Neuronal stem cell (in vitro differentiated cells): ENCODE data around the gene PRICKLE4. TPM values are rescaled to one million over a fixed set of nuclear protein-coding genes. Genes with fewer than 3 reads are reported as not detected.

Experiments used
- DNase-seq: peaks from one replicate; pipeline ENCODE4 v3.0.0-alpha.2; 2013; ENCODE audit warnings: low spot score
- H2AFZ ChIP-seq: one replicate; pipeline ENCODE4 v1.6.1; 2013; ENCODE audit warnings: mild to moderate bottlenecking, low read length, inconsistent platforms
- H2AK5ac ChIP-seq: 2 replicates; pipeline ENCODE4 v1.6.1; 2013; ENCODE audit warnings: low read depth, mild to moderate bottlenecking, inconsistent platforms, low read length, moderate library complexity, mixed read lengths
- H2BK120ac ChIP-seq: 2 replicates; pipeline ENCODE4 v1.6.1; 2013; ENCODE audit warnings: low read depth, mild to moderate bottlenecking, inconsistent platforms, low read length, moderate library complexity, mixed read lengths
- H2BK12ac ChIP-seq: one replicate; pipeline ENCODE4 v1.6.1; 2013; ENCODE audit warnings: low read length, inconsistent platforms
- H2BK15ac ChIP-seq: 2 replicates; pipeline ENCODE4 v1.6.1; 2013; ENCODE audit warnings: mild to moderate bottlenecking, low read length, inconsistent platforms, mixed read lengths
- H2BK5ac ChIP-seq: one replicate; pipeline ENCODE4 v1.6.1; 2013; ENCODE audit warnings: inconsistent platforms, mild to moderate bottlenecking, low read length, moderate library complexity
- H3K14ac ChIP-seq: one replicate; pipeline ENCODE4 v1.6.1; 2013; ENCODE audit warnings: low read length, inconsistent platforms
- H3K18ac ChIP-seq: 2 replicates; pipeline ENCODE4 v1.6.1; 2013; ENCODE audit warnings: low read length, inconsistent platforms
- H3K23ac ChIP-seq: 2 replicates; pipeline ENCODE4 v1.6.1; 2013; ENCODE audit warnings: low read depth, mild to moderate bottlenecking, mixed read lengths, low read length, inconsistent platforms; ENCODE audit not compliant: poor library complexity
- H3K27ac ChIP-seq: replicated peaks from 3 replicates; pipeline ENCODE4 v1.5.1; 2013; ENCODE audit warnings: low read length, inconsistent platforms
- H3K27me3 ChIP-seq, 3 experiments: 2 replicates each; pipeline ENCODE4 v1.6.1; 2013; ENCODE audit warnings: low read length in 3 of 3, mild to moderate bottlenecking in 2 of 3, inconsistent platforms in 1 of 3, low read depth in 1 of 3, mixed read lengths in 1 of 3, moderate library complexity in 1 of 3; ENCODE audit not compliant: control insufficient read depth in 3 of 3, insufficient read depth in 3 of 3
- H3K36me3 ChIP-seq, 2 donors: replicated peaks in 1 of 2; 2 replicates each; pipeline ENCODE4 v1.6.1; 2013; ENCODE audit warnings: low read length in 2 of 2; ENCODE audit not compliant: control insufficient read depth in 2 of 2, insufficient read depth in 2 of 2
- H3K4ac ChIP-seq: 2 replicates; pipeline ENCODE4 v1.6.1; 2013; ENCODE audit warnings: inconsistent platforms, mild to moderate bottlenecking, low read length, moderate library complexity
- H3K4me1 ChIP-seq, 2 donors: 1 replicate in 1 of 2; 2 replicates in 1 of 2; pipeline ENCODE4 v1.6.1; 2013; ENCODE audit warnings: low read length in 2 of 2, low read depth in 1 of 2; ENCODE audit not compliant: control insufficient read depth in 2 of 2, insufficient read depth in 1 of 2
- H3K4me2 ChIP-seq: one replicate; pipeline ENCODE4 v1.6.1; 2013; ENCODE audit warnings: mild to moderate bottlenecking, low read length, inconsistent platforms; ENCODE audit not compliant: insufficient read depth, poor library complexity, severe bottlenecking
- H3K4me3 ChIP-seq, 2 donors: 2 replicates each; pipeline ENCODE4 v1.5.1; 2013; ENCODE audit warnings: low read length in 2 of 2, mild to moderate bottlenecking in 2 of 2, inconsistent platforms in 1 of 2, moderate library complexity in 1 of 2
- H3K79me1 ChIP-seq: one replicate; pipeline ENCODE4 v1.6.1; 2013; ENCODE audit warnings: low read depth, mild to moderate bottlenecking, inconsistent platforms, low read length, moderate library complexity
- H3K9ac ChIP-seq: one replicate; pipeline ENCODE4 v1.6.1; 2013; ENCODE audit warnings: mild to moderate bottlenecking, low read depth, low read length, inconsistent platforms; ENCODE audit not compliant: poor library complexity
- H3K9me3 ChIP-seq, 2 donors: replicated peaks in 1 of 2; 2 replicates each; pipeline versions ENCODE3 to v1.6.1; 2013; ENCODE audit warnings: low read length in 2 of 2, mild to moderate bottlenecking in 2 of 2, inconsistent platforms in 1 of 2, low read depth in 1 of 2, mixed read lengths in 1 of 2, moderate library complexity in 1 of 2; ENCODE audit not compliant: control insufficient read depth in 2 of 2, insufficient read depth in 1 of 2
- H4K8ac ChIP-seq: one replicate; pipeline ENCODE4 v1.6.1; 2013; ENCODE audit warnings: low read depth, mild to moderate bottlenecking, inconsistent platforms, low read length, moderate library complexity
- H4K91ac ChIP-seq: one replicate; pipeline ENCODE4 v1.6.1; 2013; ENCODE audit warnings: low read length, low read depth, mild to moderate bottlenecking, inconsistent platforms; ENCODE audit not compliant: poor library complexity
- WGBS, 2 donors: extraction: QIAGEN DNeasy Blood & Tissue Kit; methylation state at CpG; one replicate each; pipeline ENCODE4 v1.1.7; 2013; ENCODE audit warnings: missing lambda C conversion rate in 2 of 2, mixed read lengths in 1 of 2; ENCODE audit not compliant: insufficient read length in 2 of 2, insufficient replicate concordance in 1 of 2; ENCODE audit errors: extremely low coverage in 2 of 2; 5-methylcytosine and 5-hydroxymethylcytosine counted together
- small RNA-seq: library from polyadenylated mRNA; stranded (forward); fragments of <200 nt; extraction: miRNeasy Mini kit (QIAGEN cat#:217004); gene quantifications from one replicate; pipeline ENCODE3, GENCODE V24; 2013; ENCODE audit not compliant: insufficient read depth

The PRICKLE4 gene

GRCh38 chr6:41836660-41837052 is 56.1 kb downstream of the PRICKLE4 start:
- Histone ChIP-seq H3K36me3 (peaks cover 2 to 6% of the 10 kb centered on the region in 2 donors), H3K4me3 (no peak overlapping the region), H3K18ac (no peak overlapping the region), H2BK5ac (no peak overlapping the region), H3K79me1 (no peaks in the 10 kb centered on the region), H3K4ac (no peak overlapping the region), H3K9ac (no peak overlapping the region), H2BK12ac (no peak overlapping the region), H3K14ac (no peak overlapping the region), H4K91ac (no peak overlapping the region), H3K4me2 (no peak overlapping the region), H3K9me3 (peaks cover 0 to 8% of the 10 kb centered on the region in 2 donors), H2BK15ac (no peak overlapping the region), H3K23ac (no peak overlapping the region), H2AFZ (no peak overlapping the region), H2AK5ac (no peak overlapping the region), H3K4me1 (no peaks in the 10 kb centered on the region), H4K8ac (no peak overlapping the region), H3K27me3 (no peaks in the 10 kb centered on the region), H3K27ac (no peak overlapping the region), H2BK120ac (no peak overlapping the region)
- no peak for DNase-seq
- no CpG with 5 or more reads among the region's 2 CpGs for WGBS, 2 donors

Small RNA genes within 50 kb of the gene (small RNA-seq; reads per million reads assigned to genes)
- gene AL365205.2 (not detected), gene AL365205.3 (not detected), gene RF00393 (not detected)
